HepG2 (cell line): ENCODE measurements around the gene LHFPL6. TPM values are rescaled to one million over a fixed set of nuclear protein-coding genes. Genes with fewer than 3 reads are reported as not detected.

Experiments used
- ATAC-seq: fragments of 200-7000 bp; cut with Tn5 transposase; 3 replicates; pipeline ENCODE4 v1.9.1; 2020; ENCODE audit warnings: mild to moderate bottlenecking, moderate library complexity
- BruUV-seq: library from RNA; stranded (reverse); fragments of 400-500 nt; replicated peaks from 2 replicates; lab custom pipeline; 2021; lab: Mats Ljungman, UMichigan
- CTCF ChIA-PET: fragments of 300-600 bp; formaldehyde crosslinking; extraction: SDS; loops from one replicate; lab custom pipeline; 2021; ENCODE audit warnings: low total read pairs, inconsistent platforms, low intra/inter-chr PET ratio; lab: Yijun Ruan, JAX
- POLR2A ChIA-PET: fragments of 350-600 bp; sonication (Branson Sonifier 250); formaldehyde crosslinking; loops from one replicate; lab custom pipeline; 2020; ENCODE audit warnings: antibody characterized with exemption, inconsistent platforms; lab: Yijun Ruan, JAX
- DNase-seq: peaks from one replicate; pipeline ENCODE4 v3.0.0-alpha.2; 2015; ENCODE audit warnings: low spot score
- FAIRE-seq: peaks from 3 replicates; lab custom pipeline; 2011; peaks lifted over from hg19 to GRCh38; lab: Jason Lieb, UNC
- H2AFZ ChIP-seq: one replicate; pipeline ENCODE4 v1.6.1; 2011; ENCODE audit warnings: low read length, inconsistent platforms
- H3K27ac ChIP-seq: fragments of 300-600 bp; 3 replicates; pipeline ENCODE4 v1.8.0; 2011; ENCODE audit warnings: mixed run types, mild to moderate bottlenecking, mixed read lengths, low read length, inconsistent platforms; ENCODE audit not compliant: insufficient read depth; ENCODE audit errors: extremely low read length
- H3K27me3 ChIP-seq, 2 experiments: fragments of 200-600 bp in 1 of 2; 2 replicates in 1 of 2; 3 replicates in 1 of 2; pipeline versions ENCODE4 v1.6.0 to v1.8.0; 2011; ENCODE audit warnings: low read length in 2 of 2, mild to moderate bottlenecking in 2 of 2, moderate library complexity in 2 of 2, inconsistent platforms in 1 of 2; ENCODE audit not compliant: insufficient read depth in 2 of 2, control insufficient read depth in 1 of 2
- H3K36me3 ChIP-seq, 2 experiments: fragments of 200-600 bp in 1 of 2; replicated peaks in 1 of 2; 2 replicates in 1 of 2; 3 replicates in 1 of 2; pipeline versions ENCODE4 v1.5.1 to v1.8.0; 2011; ENCODE audit warnings: low read length in 2 of 2, inconsistent platforms in 1 of 2; ENCODE audit not compliant: insufficient read depth in 2 of 2, control insufficient read depth in 1 of 2
- H3K4me1 ChIP-seq: 2 replicates; pipeline ENCODE4 v1.5.1; 2012; ENCODE audit warnings: low read length, inconsistent platforms; ENCODE audit not compliant: insufficient read depth
- H3K4me2 ChIP-seq: 2 replicates; pipeline ENCODE4 v1.6.0; 2011; ENCODE audit warnings: low read depth, low read length, inconsistent platforms
- H3K4me3 ChIP-seq, 3 experiments: fragments of 200-600 bp in 1 of 3; sonication (generic), shearing (Covaris generic) in 1 of 3; replicated peaks in 1 of 3; 2 replicates each; pipeline ENCODE4 v1.5.1; 2011 to 2016; ENCODE audit warnings: low read length in 3 of 3, inconsistent platforms in 2 of 3, low read depth in 2 of 3, mild to moderate bottlenecking in 2 of 3, control low read depth in 1 of 3, mixed read lengths in 1 of 3; ENCODE audit not compliant: insufficient read depth in 1 of 3
- H3K79me2 ChIP-seq: one replicate; pipeline ENCODE4 v1.6.1; 2011; ENCODE audit warnings: low read length, inconsistent platforms; ENCODE audit not compliant: insufficient read depth
- H3K9ac ChIP-seq: 2 replicates; pipeline ENCODE4 v1.6.0; 2011; ENCODE audit warnings: mild to moderate bottlenecking, low read depth, low read length, inconsistent platforms; ENCODE audit not compliant: insufficient read depth
- H3K9me3 ChIP-seq: 2 replicates; pipeline ENCODE4 v1.5.1; 2012; ENCODE audit warnings: mild to moderate bottlenecking, low read length
- H4K20me1 ChIP-seq: 2 replicates; pipeline ENCODE4 v1.6.0; 2011; ENCODE audit warnings: inconsistent platforms, mild to moderate bottlenecking, low read length, moderate library complexity; ENCODE audit not compliant: insufficient read depth
- FOSL2 ChIP-seq: sonication (generic); formaldehyde crosslinking; IDR thresholded peaks from 2 replicates; pipeline ENCODE4 v1.4.0; 2020; ENCODE audit warnings: missing genetic modification reagents
- HOXD1 ChIP-seq: sonication (generic); formaldehyde crosslinking; IDR thresholded peaks from 2 replicates; pipeline ENCODE4 v1.5.0; 2020; ENCODE audit warnings: missing genetic modification reagents
- KAT7 ChIP-seq: IDR thresholded peaks from 2 replicates; pipeline ENCODE4 v1.6.1; 2018; ENCODE audit warnings: borderline replicate concordance, missing compliant biosample characterization
- MIER2 ChIP-seq: IDR thresholded peaks from 2 replicates; pipeline ENCODE4 v1.6.1; 2016; ENCODE audit warnings: missing biosample characterization, missing genetic modification reagents
- NCOA1 ChIP-seq: sonication (generic); formaldehyde crosslinking; IDR thresholded peaks from 2 replicates; pipeline ENCODE4 v1.9.0; 2021; ENCODE audit warnings: missing genetic modification reagents
- NR2C2 ChIP-seq: sonication (generic); formaldehyde crosslinking; IDR thresholded peaks from 2 replicates; pipeline ENCODE4 v1.4.0; 2020; ENCODE audit warnings: missing genetic modification reagents, mild to moderate bottlenecking, moderate library complexity, borderline replicate concordance
- SRF ChIP-seq: IDR thresholded peaks from 2 replicates; pipeline ENCODE4 v1.6.1; 2011; ENCODE audit warnings: mild to moderate bottlenecking, low read depth, low read length, moderate library complexity
- WGBS: methylation state at CpG from one replicate; pipeline ENCODE4 v1.1.6; 2017; ENCODE audit warnings: low lambda C conversion rate; 5-methylcytosine and 5-hydroxymethylcytosine counted together
- in situ Hi-C: cut with HindIII; loops from 2 replicates; pipeline ENCODE4 v1.10.0; 2017; ENCODE audit warnings: low pct_unique_long_range_greater_than_20kb; ENCODE audit not compliant: extremely low pct_ligation_motif_present
- intact Hi-C: fragments of 100-400 bp; cut with micrococcal nuclease; formaldehyde crosslinking; loops from one replicate; pipeline ENCODE4 v1.10.0; 2022; ENCODE audit not compliant: unreplicated experiment
- polyA plus RNA-seq, 8 experiments: library from polyadenylated mRNA; depleted of rRNA in 3 of 8; stranded (reverse) in 7 of 8; unstranded in 1 of 8; fragments of >200 nt; fragmentation: Illumina TruSeq in 4 of 8; extraction: Trizol in 4 of 8; gene quantifications; 2 replicates each; pipeline versions ENCODE4 v1.2.1 to v1.2.3, GENCODE V29; 2011 to 2016; ENCODE audit warnings: low read depth in 4 of 8, missing spikeins in 1 of 8, mixed read lengths in 1 of 8; ENCODE audit not compliant: insufficient read depth in 1 of 8
- total RNA-seq, 5 experiments: library from RNA; depleted of rRNA; stranded (reverse); fragments of >200 nt; fragmentation: Illumina TruSeq; extraction: Trizol; gene quantifications; 2 replicates each; pipeline ENCODE4 v1.2.3, GENCODE V29; 2016; ENCODE audit warnings: low read depth in 1 of 5
- TF ChIP-seq, protein P1 (sequence below): sonication (generic); formaldehyde crosslinking; IDR thresholded peaks from 2 replicates; pipeline ENCODE4 v1.4.0; 2020; ENCODE audit warnings: missing genetic modification reagents

Gene LHFPL6
- total and polyA plus RNA-seq, 2 of the 13 experiments (the other 11 are each of a cell fraction or from before 2014, with no cell fraction given), result not detected

DNA sequence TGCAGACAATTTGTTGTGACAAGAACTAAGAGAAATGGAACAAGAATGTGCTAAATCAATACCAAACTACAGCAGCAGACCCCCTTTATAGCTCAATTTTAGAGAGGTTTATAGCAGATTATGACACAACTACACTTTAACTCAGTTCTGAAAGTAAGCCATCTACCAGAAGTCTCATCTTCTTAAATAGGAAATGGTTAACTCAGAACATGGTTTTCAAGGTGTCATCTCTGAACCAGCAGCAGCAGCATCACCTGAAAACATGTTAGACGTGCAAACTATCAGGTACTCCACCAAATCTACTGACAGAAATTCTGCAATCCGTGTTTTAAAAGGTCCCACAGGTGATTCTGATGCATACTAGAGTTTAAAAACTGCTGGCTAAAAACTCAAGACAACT lies 6.8 kb downstream of the LHFPL6 start:
- no peaks in the 10 kb centered on the region for H3K4me1 ChIP-seq
- no peak overlapping the region for H2AFZ ChIP-seq
- no TSS peak for BruUV-seq
- DNase-seq (no peak), FAIRE-seq (no peak), ATAC-seq (no peak)
- no peak overlapping the region for H3K4me3 ChIP-seq
- 0% methylated on average over 2 of the region's 2 CpGs for WGBS
- TF ChIP-seq SRF, result no peak
- TF ChIP-seq MIER2 (CRISPR knock-in tag), result no peak
- no peak for TF ChIP-seq HOXD1 (CRISPR knock-in tag)
- TF ChIP-seq NCOA1 (CRISPR knock-in tag), result no peak
- H3K27me3 ChIP-seq, result peaks cover 4 to 12% of the 10 kb centered on the region in 2 experiments; a peak in 3 of 5 replicates
- ChIA-PET POLR2A (no interaction called here), CTCF (no interaction called here)
- H3K9ac ChIP-seq, result no peak overlapping the region
- no peaks in the 10 kb centered on the region for H4K20me1 ChIP-seq
- H3K9me3 ChIP-seq, result no peaks in the 10 kb centered on the region
- H3K36me3 ChIP-seq, result no peaks in the 10 kb centered on the region
- no peak overlapping the region for H3K27ac ChIP-seq
- in situ Hi-C loops (no loop called here), intact Hi-C loops (no loop called here)
- H3K79me2 ChIP-seq, result no peaks in the 10 kb centered on the region
- no peak overlapping the region for H3K4me2 ChIP-seq

DNA sequence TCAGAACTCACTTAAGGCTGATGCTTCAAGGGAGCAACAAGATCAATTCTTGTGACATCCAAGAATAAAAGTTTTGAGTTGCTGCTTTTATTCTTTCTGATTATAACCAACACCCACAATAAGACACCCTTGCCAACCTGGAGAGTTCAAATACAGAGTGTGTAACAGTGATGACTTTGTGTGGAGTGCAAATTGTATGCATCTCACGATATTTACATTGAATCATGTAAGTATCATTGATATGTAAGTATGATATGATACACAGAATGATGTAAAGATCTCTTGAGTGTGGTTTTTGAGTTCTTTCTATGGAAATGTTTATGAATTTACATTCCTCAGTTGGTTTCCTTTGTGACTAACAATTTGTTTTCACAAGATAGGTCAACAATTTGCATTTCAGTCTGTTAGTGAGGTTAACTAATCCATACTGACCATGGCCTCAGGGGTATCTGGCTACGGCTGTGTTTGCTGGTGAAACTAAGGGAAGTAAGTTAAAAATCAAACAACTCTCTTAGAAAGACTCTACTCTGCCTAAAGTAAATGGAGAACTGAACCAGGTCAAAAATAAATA lies 12.4 kb downstream of the LHFPL6 start:
- Histone ChIP-seq H3K27ac (no peak overlapping the region), H4K20me1 (no peaks in the 10 kb centered on the region), H2AFZ (no peak overlapping the region), H3K4me1 (no peaks in the 10 kb centered on the region), H3K36me3 (no peaks in the 10 kb centered on the region), H3K79me2 (no peaks in the 10 kb centered on the region), H3K4me3 (no peak overlapping the region), H3K9ac (no peak overlapping the region), H3K4me2 (no peak overlapping the region), H3K9me3 (no peaks in the 10 kb centered on the region), H3K27me3 (no peaks in the 10 kb centered on the region)
- ChIA-PET CTCF (no interaction called here), POLR2A (no interaction called here)
- TF ChIP-seq NR2C2 (no peak), FOSL2 (no peak), KAT7 (CRISPR knock-in tag) (no peak)
- TF ChIP-seq, protein P1, sequence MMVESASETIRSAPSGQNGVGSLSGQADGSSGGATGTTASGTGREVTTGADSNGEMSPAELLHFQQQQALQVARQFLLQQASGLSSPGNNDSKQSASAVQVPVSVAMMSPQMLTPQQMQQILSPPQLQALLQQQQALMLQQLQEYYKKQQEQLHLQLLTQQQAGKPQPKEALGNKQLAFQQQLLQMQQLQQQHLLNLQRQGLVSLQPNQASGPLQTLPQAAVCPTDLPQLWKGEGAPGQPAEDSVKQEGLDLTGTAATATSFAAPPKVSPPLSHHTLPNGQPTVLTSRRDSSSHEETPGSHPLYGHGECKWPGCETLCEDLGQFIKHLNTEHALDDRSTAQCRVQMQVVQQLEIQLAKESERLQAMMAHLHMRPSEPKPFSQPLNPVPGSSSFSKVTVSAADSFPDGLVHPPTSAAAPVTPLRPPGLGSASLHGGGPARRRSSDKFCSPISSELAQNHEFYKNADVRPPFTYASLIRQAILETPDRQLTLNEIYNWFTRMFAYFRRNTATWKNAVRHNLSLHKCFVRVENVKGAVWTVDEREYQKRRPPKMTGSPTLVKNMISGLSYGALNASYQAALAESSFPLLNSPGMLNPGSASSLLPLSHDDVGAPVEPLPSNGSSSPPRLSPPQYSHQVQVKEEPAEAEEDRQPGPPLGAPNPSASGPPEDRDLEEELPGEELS (CRISPR knock-in tag), result no peak
- WGBS, result 0% methylated on average over 2 of the region's 2 CpGs
- in situ Hi-C loops (no loop called here), intact Hi-C loops (no loop called here)
- FAIRE-seq, result no peak
- BruUV-seq, result no TSS peak
- no peak for DNase-seq
- no peak for ATAC-seq
